K562 (cell line): Measurements from ENCODE around the gene GLYATL3. TPM values are rescaled to one million over a fixed set of nuclear protein-coding genes. Genes with fewer than 3 reads are reported as not detected.

Source experiments
- ARNT ChIP-seq, 2 experiments: fragments of 450-650 bp; IDR thresholded peaks; 2 replicates each; pipeline ENCODE4 v1.6.1; 2016; ENCODE audit warnings: mild to moderate bottlenecking in 1 of 2
- BRD9 ChIP-seq: fragments of 450-650 bp; IDR thresholded peaks from 2 replicates; pipeline ENCODE4 v1.6.1; 2018; ENCODE audit warnings: low read depth; ENCODE audit not compliant: partially characterized antibody
- CCNT2 ChIP-seq: IDR thresholded peaks from 2 replicates; pipeline ENCODE4 v1.6.1; 2011; ENCODE audit warnings: borderline replicate concordance, low read depth, mild to moderate bottlenecking, moderate library complexity, mixed read lengths, low read length; ENCODE audit not compliant: insufficient read length; ENCODE audit errors: extremely low read depth
- DEAF1 ChIP-seq: fragments of 450-650 bp; formaldehyde crosslinking; IDR thresholded peaks from 2 replicates; pipeline ENCODE4 v1.4.0; 2020; ENCODE audit warnings: mild to moderate bottlenecking, moderate library complexity
- FOXK2 ChIP-seq, 2 experiments: fragments of 450-650 bp; IDR thresholded peaks in 1 of 2; conservative IDR thresholded peaks in 1 of 2; 2 replicates each; pipeline ENCODE4 v1.6.1; 2016; ENCODE audit warnings: low read depth in 2 of 2, mild to moderate bottlenecking in 1 of 2
- LARP7 ChIP-seq: fragments of 450-650 bp; IDR thresholded peaks from 2 replicates; pipeline ENCODE4 v1.6.1; 2016
- NFXL1 ChIP-seq: fragments of 450-650 bp; formaldehyde crosslinking; IDR thresholded peaks from 2 replicates; pipeline ENCODE4 v1.4.0; 2021; ENCODE audit warnings: mild to moderate bottlenecking
- PHF21A ChIP-seq: fragments of 450-650 bp; IDR thresholded peaks from 2 replicates; pipeline ENCODE4 v1.6.1; 2017; ENCODE audit warnings: low read depth, borderline replicate concordance
- REST ChIP-seq, 2 experiments: fragments of 450-650 bp; formaldehyde crosslinking in 1 of 2; IDR thresholded peaks; 2 replicates each; pipeline versions ENCODE4 v1.4.0 to v1.6.1; 2014 to 2020; ENCODE audit warnings: mild to moderate bottlenecking in 2 of 2, borderline replicate concordance in 1 of 2, low read depth in 1 of 2
- RFX1 ChIP-seq: fragments of 450-650 bp; IDR thresholded peaks from 2 replicates; pipeline ENCODE4 v1.6.1; 2016; ENCODE audit warnings: mild to moderate bottlenecking, moderate library complexity
- SMARCA4 ChIP-seq: fragments of 450-650 bp; IDR thresholded peaks from 2 replicates; pipeline ENCODE4 v1.6.1; 2016
- ZEB2 ChIP-seq: fragments of 450-650 bp; IDR thresholded peaks from 2 replicates; pipeline ENCODE4 v1.6.1; 2016
- ZKSCAN1 ChIP-seq: fragments of 150-350 bp; IDR thresholded peaks from 2 replicates; pipeline ENCODE4 v1.6.1; 2016; ENCODE audit warnings: low read depth, low read length
- ZNF316 ChIP-seq: fragments of 450-650 bp; IDR thresholded peaks from 2 replicates; pipeline ENCODE4 v1.6.1; 2016
- ZNF583 ChIP-seq: fragments of 250-450 bp; sonication (Bioruptor Pico); IDR thresholded peaks from 2 replicates; pipeline ENCODE4 v1.4.0; 2020
- polyA plus RNA-seq, 8 experiments: library from polyadenylated mRNA; depleted of rRNA in 4 of 8; stranded (reverse) in 5 of 8; unstranded in 3 of 8; fragments of >200 nt; fragmentation: Nextera tagmentation in 2 of 8; fragmentation: Illumina TruSeq in 1 of 8; extraction: Ambion mirVana in 2 of 8; extraction: Trizol in 1 of 8; gene quantifications; 2 replicates each; pipeline versions ENCODE4 v1.2.1 to v1.2.3, GENCODE V29; 2011 to 2014; ENCODE audit warnings: inconsistent platforms in 1 of 8, missing spikeins in 1 of 8
- total RNA-seq, 7 experiments: library from RNA; depleted of rRNA in 6 of 7; stranded (reverse); fragments of >200 nt in 6 of 7; fragmentation: Illumina TruSeq in 2 of 7; extraction: Trizol in 2 of 7; gene quantifications; 2 replicates each; pipeline versions ENCODE4 v1.2.1 to v1.2.3, GENCODE V29; 2011 to 2021; ENCODE audit warnings: low replicate concordance in 1 of 7

The GLYATL3 gene
- total and polyA plus RNA-seq, 9 of the 15 experiments (the other 6 are each of a cell fraction or from before 2014, with no cell fraction given): not detected

GRCh38 chr6:49531774-49532569 is 32.2 kb downstream of the GLYATL3 start (continued):
- TF ChIP-seq DEAF1 (peak; percentile 94), ZEB2 (no peak), SMARCA4 (0 out of 2 replicates have a peak, but pooled peaks have one; percentile 15), FOXK2 (conservative IDR thresholded peaks at IDR 0.05 in 1 of 2, IDR thresholded peaks at IDR 0.05 in 1 of 2; ENCODE audit: low read depth in 2 of 2) (peak in 1 of 2 experiments; percentile 54; a peak in 1 of 4 replicates), ZNF316 (peak; percentile 8; the same call in 1 of the 2 replicates), RFX1 (0 out of 2 replicates have a peak, but pooled peaks have one; percentile 23), LARP7 (0 out of 2 replicates have a peak, but pooled peaks have one; percentile 50), REST (IDR thresholded peaks at IDR 0.05; ENCODE audit: borderline replicate concordance) (peak; percentile 93), REST (CRISPR knock-in tag; IDR thresholded peaks at IDR 0.05; ENCODE audit: low read depth) (no peak), NFXL1 (no peak), ZKSCAN1 (no peak), PHF21A (no peak), CCNT2 (no peak), ZNF583 (no peak), ARNT (IDR thresholded peaks at IDR 0.05) (0 out of 4 replicates have a peak, but pooled peaks of 1 of the 2 experiments have one; percentile 52), BRD9 (peak; percentile 93)
